Epithelial cell of alveolus of lung (primary cell): ENCODE data around the gene SULF2. TPM values are rescaled to one million over a fixed set of nuclear protein-coding genes. Genes with fewer than 3 reads are reported as not detected.

Experiments
- total RNA-seq: library from RNA; depleted of rRNA; stranded (reverse); fragments of >200 nt; gene quantifications from 2 replicates; pipeline ENCODE4 v1.2.1, GENCODE V29; 2015

The SULF2 gene
- total RNA-seq, result 14.5 and 59.6 TPM in 2 replicates

DNA sequence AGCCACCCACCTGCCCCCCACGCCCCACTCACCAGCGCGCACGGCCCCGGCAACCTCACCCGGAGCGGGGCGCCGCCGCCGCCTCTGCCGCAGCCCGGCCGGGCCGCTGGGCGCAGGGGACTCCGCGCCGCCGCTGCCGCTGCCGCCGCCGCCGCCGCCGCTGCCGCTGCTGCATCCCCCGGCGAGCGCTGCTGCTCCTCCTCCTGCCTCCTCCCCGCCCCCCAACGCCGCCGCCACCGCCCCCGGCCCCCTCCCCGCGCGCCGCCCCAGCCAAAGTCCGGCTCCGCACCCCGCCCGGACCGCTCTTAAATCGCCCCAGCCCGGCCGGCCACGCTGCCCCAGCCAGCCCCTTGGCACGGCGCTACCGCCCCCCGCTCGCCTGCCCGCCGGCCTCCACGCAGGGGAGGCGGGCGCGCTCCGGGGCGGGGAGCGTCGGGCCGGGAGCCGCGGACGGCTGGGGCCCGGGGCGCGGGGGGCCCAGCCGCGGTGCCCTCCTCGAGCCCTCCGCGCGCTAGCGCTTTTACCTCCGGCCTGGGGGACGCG is at the start of gene SULF2:
TSS of gene SULF2 (minus strand) at position 171 of the 543 bp plus-strand sequence. CDS start 28,118 bp downstream, outside the sequence.

